ENCODE data around the gene FRMD5. TPM values are rescaled to one million over a fixed set of nuclear protein-coding genes. Genes with fewer than 3 reads are reported as not detected.

FRMD5 gene
- 1.7 to 2.8 TPM (median 2.0 TPM) in 5 replicates for total RNA-seq (2022; extraction: Qiagen RNA extraction)

DNA sequence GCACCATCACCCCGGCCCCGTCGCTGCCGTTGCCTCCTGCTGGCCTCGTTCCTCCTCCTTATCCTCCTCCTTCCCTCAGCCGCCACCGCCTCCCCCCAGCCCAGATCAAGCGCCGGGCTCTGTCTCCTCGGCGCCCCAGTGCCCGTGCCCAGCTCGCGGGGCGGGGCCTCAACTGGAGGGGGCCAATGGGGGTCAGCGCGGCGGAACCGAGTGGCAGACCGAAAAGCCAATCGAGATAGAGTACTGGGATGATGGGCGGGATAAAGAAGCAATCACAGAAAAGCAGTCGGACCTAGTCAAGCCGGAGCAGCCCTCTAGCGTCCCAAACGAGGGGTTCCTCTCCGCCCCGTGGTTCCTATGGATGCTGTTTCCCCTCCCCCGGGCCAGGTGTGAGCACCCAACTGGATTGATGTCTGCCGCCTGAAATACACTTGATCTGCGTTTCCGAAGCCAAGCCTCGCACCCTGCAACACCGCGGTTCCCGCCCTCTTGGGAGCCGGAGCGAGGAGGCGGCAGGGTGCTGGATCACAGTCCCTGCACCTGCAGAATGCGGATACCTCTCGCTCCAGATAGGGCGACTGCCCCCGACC lies at the start of gene FRMD5:
FRMD5 (minus strand) TSS at position 121 of the 590 bp plus-strand sequence.

DNA sequence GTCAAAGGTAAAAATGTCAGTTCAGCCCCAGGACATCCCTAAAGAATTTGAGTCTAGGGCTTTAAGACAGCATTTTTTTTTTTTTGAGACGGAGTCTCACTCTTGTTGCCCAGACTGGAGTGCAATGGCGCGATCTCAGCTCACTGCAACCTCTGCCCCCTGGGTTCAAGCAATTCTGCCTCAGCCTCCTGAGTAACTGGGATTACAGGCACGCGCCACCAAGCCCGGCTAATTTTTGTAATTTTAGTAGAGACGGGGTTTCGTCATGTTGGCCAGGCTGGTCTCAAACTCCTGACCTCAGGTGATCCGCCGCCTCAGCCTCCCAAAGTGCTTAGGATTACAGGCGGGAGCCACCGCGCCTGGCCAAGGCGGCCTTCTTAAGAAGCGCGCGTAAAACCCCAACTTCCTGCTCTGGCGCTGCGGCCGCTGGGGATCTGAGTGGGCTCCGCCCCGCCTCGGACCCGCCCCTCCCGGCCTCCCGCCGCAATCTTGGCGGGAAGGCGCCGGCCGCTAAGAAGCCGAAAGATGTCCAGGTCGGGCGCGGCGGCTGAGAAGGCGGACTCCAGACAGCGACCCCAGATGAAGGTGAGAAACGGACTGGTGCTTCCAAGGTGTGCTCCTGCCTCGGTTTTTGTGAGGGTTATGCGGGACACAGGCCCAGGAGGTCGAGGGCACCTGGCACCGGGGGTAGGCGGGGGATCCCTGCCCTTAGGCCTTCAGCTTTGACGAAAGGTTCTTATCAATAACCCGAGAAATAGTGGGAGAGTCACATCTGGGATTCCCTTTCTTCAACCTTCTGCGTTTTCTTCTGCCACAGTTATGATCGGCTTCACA lies 368.3 kb downstream of the FRMD5 start, which contains the start of gene WDR76:
WDR76 (plus strand) TSS at position 495 of the 834 bp plus-strand sequence; CDS start at position 526, 31 bp downstream.

DNA sequence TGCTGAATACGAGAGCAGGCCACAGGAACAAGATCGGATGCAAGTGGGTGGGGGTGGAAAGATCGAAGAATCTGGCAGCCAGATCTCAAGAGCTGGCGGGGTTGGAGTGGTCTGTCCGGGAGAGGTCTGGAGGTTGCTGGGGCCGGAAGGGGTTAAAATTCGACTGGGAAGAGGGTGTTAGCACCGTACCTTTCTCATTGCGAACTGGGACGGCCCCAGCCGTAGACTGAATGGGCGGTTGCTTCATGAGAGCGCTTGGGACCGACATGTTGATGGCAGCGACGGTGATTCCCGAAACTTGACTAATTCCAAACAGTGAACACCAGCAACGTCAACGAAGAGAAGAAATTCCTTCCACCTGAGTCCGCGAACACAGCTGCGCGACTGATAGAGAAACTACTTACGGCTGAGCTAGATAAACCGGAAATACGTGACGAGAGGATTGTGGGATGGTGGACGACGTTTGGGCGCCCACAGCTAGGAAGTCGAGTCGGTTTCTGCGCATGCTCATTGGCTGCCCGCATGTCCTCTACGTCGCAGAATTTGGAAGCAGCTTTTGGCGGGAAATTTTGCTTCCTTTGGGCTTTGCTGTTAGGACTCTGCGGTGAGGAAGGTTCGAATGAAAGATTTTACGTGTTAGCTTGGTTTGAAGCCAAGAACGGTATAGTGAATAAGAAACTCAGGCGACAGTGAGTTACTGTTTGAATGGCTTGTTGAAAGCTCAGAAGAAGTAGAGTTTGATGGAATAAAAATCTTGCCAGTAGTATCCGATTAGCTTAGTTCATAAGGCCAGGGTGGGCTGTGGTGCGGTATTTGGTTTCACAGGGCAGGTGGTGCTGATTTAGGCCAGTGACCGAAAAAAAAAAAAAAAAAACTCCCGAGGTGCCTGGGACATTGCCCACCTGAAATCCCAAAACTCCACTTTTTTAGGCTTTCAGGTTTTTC lies 370.5 kb downstream of the FRMD5 start, which contains the start of gene MFAP1:
MFAP1 (minus strand) TSS at position 389 of the 945 bp plus-strand sequence; CDS start at position 268, 121 bp downstream.

Other genes starting within 250 kb of the FRMD5 start
- 19.5 to 30.7 TPM (median 24.1 TPM) in 5 replicates for gene GOLM2, start 93.4 kb upstream of the FRMD5 start, total RNA-seq (2022; extraction: Qiagen RNA extraction)
- gene CTDSPL2, start 232.4 kb upstream of the FRMD5 start, total RNA-seq (2022; extraction: Qiagen RNA extraction), result 7.8 to 25.0 TPM (median 13.9 TPM) in 5 replicates

All from A549 treated with AZD2906 at 1 μM for 4 hours (cell line).